ENCODE results near the gene CCBE1.
A peak's percentile ranks its signal among the peaks of the same experiment; 100 is the strongest.

Gene CCBE1

GRCh38 chr18:59640721-59641120 lies 56.5 kb downstream of the CCBE1 start:
- H3K4me3 ChIP-seq (ENCODE audit: severe bottlenecking): no peak overlapping the region
- ATAC-seq (ENCODE audit: low read depth) (no peak), DNase-seq (ENCODE audit: low spot score) (no peak)
- H3K27ac ChIP-seq (ENCODE audit: poor library complexity, severe bottlenecking): no peak overlapping the region
- H3K36me3 ChIP-seq (ENCODE audit: low read depth): no peaks in the 10 kb centered on the region; the same call in 1 of the 2 replicates
- peaks cover 2% of the 10 kb centered on the region for H3K4me1 ChIP-seq (ENCODE audit: insufficient read depth, poor library complexity, severe bottlenecking)
- no peak for TF ChIP-seq CTCF (IDR thresholded peaks at IDR 0.05; ENCODE audit: poor library complexity, severe bottlenecking)
- H3K9me3 ChIP-seq (ENCODE audit: severe bottlenecking): no peaks in the 10 kb centered on the region
- H3K27me3 ChIP-seq (ENCODE audit: insufficient read depth, poor library complexity, severe bottlenecking): no peaks in the 10 kb centered on the region

- ATAC-seq (ENCODE audit: low read depth) (peak; percentile 52), DNase-seq (ENCODE audit: low spot score) (no peak)
- Histone ChIP-seq H3K4me3 (ENCODE audit: severe bottlenecking) (no peak overlapping the region), H3K9me3 (ENCODE audit: severe bottlenecking) (no peaks in the 10 kb centered on the region), H3K36me3 (ENCODE audit: low read depth) (no peaks in the 10 kb centered on the region; the same call in 1 of the 2 replicates), H3K27ac (ENCODE audit: poor library complexity, severe bottlenecking) (no peak overlapping the region), H3K27me3 (ENCODE audit: insufficient read depth, poor library complexity, severe bottlenecking) (no peaks in the 10 kb centered on the region), H3K4me1 (ENCODE audit: insufficient read depth, poor library complexity, severe bottlenecking) (peaks cover 2% of the 10 kb centered on the region)
- no peak for TF ChIP-seq CTCF (IDR thresholded peaks at IDR 0.05; ENCODE audit: poor library complexity, severe bottlenecking)
Observed at GRCh38 chr18:59639821-59640220, 57.4 kb downstream of the CCBE1 start.

DNA sequence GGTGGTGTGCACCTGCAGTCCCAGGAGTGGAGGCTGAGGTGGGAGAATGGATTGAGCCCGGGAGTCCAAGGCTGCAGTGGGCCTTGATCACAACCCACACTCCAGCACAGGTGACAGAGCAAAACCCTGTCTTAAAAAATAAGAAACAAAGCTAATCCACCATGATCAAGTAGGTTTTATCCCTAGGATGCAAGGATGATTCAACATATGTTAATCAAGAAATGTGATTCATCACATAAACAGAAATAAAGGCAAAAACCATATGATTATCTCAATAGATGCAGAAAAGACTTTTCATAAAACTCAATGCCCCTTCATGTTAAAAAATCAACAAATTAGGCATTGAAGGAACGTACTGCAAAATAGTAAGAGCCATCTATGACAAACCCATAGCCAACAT lies 58.1 kb downstream of the CCBE1 start:
- Histone ChIP-seq H3K9me3 (ENCODE audit: severe bottlenecking) (no peaks in the 10 kb centered on the region), H3K27ac (ENCODE audit: poor library complexity, severe bottlenecking) (no peak overlapping the region), H3K4me3 (ENCODE audit: severe bottlenecking) (no peak overlapping the region), H3K36me3 (ENCODE audit: low read depth) (no peaks in the 10 kb centered on the region; the same call in 1 of the 2 replicates), H3K27me3 (ENCODE audit: insufficient read depth, poor library complexity, severe bottlenecking) (no peaks in the 10 kb centered on the region), H3K4me1 (ENCODE audit: insufficient read depth, poor library complexity, severe bottlenecking) (peaks cover 2% of the 10 kb centered on the region)
- DNase-seq (ENCODE audit: low spot score): no peak
- no peak for TF ChIP-seq CTCF (IDR thresholded peaks at IDR 0.05; ENCODE audit: poor library complexity, severe bottlenecking)
- no peak for ATAC-seq (ENCODE audit: low read depth)

DNA sequence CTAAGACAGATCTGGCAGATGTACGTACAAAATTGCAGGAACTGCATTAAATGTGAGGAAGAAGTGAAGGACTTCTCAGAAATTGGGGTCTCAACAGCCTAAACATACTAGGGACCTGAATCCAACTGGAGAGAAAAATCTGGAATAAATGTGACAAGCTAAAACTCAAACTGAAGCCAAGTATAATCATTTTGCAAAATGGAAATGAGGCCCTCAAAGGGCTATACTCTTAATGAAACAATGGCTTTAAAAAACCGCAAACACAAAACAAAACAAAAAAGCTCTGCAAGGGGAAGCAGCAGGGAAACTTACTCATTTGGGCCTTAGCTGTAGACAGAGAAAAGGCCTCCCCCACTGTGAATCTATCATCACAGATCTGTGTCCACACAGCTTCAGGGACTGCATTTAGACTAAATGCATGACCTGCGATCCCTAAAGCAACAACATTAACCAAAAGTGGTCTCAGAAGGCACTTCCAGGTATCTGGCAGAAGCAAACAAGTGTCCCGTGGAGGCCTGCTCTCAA lies 63.2 kb downstream of the CCBE1 start:
- no peak for ATAC-seq (ENCODE audit: low read depth)
- Histone ChIP-seq H3K27me3 (ENCODE audit: insufficient read depth, poor library complexity, severe bottlenecking) (no peaks in the 10 kb centered on the region), H3K4me3 (ENCODE audit: severe bottlenecking) (no peak overlapping the region), H3K4me1 (ENCODE audit: insufficient read depth, poor library complexity, severe bottlenecking) (peaks cover 2% of the 10 kb centered on the region), H3K27ac (ENCODE audit: poor library complexity, severe bottlenecking) (no peak overlapping the region), H3K9me3 (ENCODE audit: severe bottlenecking) (no peaks in the 10 kb centered on the region), H3K36me3 (ENCODE audit: low read depth) (no peaks in the 10 kb centered on the region; the same call in 1 of the 2 replicates)
- no peak for DNase-seq (ENCODE audit: low spot score)
- TF ChIP-seq CTCF (IDR thresholded peaks at IDR 0.05; ENCODE audit: poor library complexity, severe bottlenecking): no peak

DNA sequence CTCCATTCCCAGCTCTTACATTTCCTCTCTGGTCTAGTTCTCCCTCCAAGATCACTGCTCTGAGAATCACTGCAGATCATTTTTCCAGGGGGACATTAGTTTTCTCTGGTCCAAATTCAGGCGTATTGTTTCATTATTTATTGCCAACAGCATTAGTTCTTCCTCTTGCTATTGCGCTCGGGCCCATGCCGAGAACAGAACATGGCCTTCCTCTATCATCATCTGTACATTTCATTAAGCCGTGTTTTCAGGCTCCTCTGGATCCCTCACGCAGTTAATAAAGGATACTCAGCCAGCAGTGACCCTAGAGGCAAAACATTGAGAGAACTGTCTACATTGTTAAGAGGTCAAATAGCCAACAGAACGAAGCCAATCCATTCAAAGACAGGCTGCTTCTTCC lies 63.9 kb downstream of the CCBE1 start:
- H3K36me3 ChIP-seq (ENCODE audit: low read depth): no peaks in the 10 kb centered on the region; the same call in 1 of the 2 replicates
- H3K4me3 ChIP-seq (ENCODE audit: severe bottlenecking): no peak overlapping the region
- peaks cover 2% of the 10 kb centered on the region for H3K4me1 ChIP-seq (ENCODE audit: insufficient read depth, poor library complexity, severe bottlenecking)
- H3K9me3 ChIP-seq (ENCODE audit: severe bottlenecking): no peaks in the 10 kb centered on the region
- H3K27ac ChIP-seq (ENCODE audit: poor library complexity, severe bottlenecking): no peak overlapping the region
- DNase-seq (ENCODE audit: low spot score) (no peak), ATAC-seq (ENCODE audit: low read depth) (no peak)
- TF ChIP-seq CTCF (IDR thresholded peaks at IDR 0.05; ENCODE audit: poor library complexity, severe bottlenecking): no peak
- no peaks in the 10 kb centered on the region for H3K27me3 ChIP-seq (ENCODE audit: insufficient read depth, poor library complexity, severe bottlenecking)

Data from RWPE2 (cell line).